ENCODE data around the gene TCF19. TPM values are rescaled to one million over a fixed set of nuclear protein-coding genes. Genes with fewer than 3 reads are reported as not detected.
"Not testable (repeated sequence)": the region's sequence is repeated elsewhere in the genome, so short reads cannot be mapped to it uniquely, and the experiment has no call there.

Gene TCF19
- total RNA-seq, 1 donor from 2014 or later = 8.5 TPM

DNA sequence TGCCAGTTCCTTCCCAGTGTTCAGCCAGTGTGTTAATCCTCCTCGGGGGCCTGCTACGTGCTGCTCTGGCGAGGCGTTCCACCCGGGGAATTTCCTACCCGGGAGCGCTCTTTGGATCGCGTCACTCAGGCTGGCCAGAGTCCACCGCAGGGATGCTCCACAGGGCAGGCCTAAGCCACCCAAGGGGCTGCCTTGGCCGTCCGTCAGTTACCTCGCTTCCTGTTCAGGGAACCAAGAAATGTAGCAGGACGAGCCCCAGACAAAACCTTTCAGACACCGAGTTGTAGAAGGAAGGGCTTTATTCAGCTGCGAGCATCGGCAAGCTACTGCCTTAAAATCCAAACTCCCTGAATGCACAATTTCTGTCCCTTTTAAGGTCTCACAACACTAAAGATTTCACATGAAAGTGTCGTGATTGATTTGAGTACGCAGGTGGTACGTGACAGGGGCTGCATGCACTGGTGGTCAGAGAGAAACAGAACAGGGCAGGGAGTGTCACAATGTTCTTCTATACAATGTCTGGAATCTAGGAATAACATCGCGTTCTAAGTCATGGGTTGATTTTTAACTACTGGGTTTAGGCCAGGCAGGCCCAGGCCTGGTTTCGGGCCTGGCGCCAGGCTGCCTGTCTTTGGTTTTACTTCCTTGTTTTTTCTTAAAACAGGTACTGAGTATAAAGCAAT, 27.8 kb downstream of the TCF19 start:
- H3K4me3 Mint-ChIP-seq = no peak overlapping the region
- TF ChIP-seq, protein P1, sequence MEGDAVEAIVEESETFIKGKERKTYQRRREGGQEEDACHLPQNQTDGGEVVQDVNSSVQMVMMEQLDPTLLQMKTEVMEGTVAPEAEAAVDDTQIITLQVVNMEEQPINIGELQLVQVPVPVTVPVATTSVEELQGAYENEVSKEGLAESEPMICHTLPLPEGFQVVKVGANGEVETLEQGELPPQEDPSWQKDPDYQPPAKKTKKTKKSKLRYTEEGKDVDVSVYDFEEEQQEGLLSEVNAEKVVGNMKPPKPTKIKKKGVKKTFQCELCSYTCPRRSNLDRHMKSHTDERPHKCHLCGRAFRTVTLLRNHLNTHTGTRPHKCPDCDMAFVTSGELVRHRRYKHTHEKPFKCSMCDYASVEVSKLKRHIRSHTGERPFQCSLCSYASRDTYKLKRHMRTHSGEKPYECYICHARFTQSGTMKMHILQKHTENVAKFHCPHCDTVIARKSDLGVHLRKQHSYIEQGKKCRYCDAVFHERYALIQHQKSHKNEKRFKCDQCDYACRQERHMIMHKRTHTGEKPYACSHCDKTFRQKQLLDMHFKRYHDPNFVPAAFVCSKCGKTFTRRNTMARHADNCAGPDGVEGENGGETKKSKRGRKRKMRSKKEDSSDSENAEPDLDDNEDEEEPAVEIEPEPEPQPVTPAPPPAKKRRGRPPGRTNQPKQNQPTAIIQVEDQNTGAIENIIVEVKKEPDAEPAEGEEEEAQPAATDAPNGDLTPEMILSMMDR (IDR thresholded peaks at IDR 0.05; ENCODE audit: unreplicated experiment) = no peak
- DNase-seq (ENCODE audit: low spot score in 2 of 2, unreplicated experiment in 2 of 2) = no peak
- H3K27ac Mint-ChIP-seq = no peak overlapping the region
- no peaks in the 10 kb centered on the region for H3K9me3 Mint-ChIP-seq
- H3K27me3 Mint-ChIP-seq (ENCODE audit: low read depth) = no peaks in the 10 kb centered on the region
- no peaks in the 10 kb centered on the region for H3K36me3 Mint-ChIP-seq
- no peaks in the 10 kb centered on the region for H3K4me1 Mint-ChIP-seq

DNA sequence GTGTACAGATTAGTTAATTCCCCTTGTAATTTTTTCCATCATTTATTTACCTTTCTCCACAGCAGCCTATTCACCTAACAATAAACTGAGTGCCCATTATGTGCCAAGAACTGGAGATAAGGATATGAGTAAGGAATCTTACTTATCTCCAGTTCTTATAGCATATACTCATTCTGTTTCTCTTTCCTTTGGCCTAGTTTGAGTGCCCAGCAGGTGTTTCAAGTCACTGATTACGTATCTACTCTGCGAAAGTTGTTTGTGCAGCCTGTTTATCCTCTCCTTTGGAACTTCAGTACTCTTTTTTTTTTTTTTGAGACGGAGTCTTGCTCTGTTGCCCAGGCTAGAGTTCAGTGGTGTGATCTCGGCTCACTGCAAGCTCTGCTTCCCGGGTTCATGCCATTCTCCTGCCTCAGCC, 29.4 kb downstream of the TCF19 start:
- H3K36me3 Mint-ChIP-seq = no peaks in the 10 kb centered on the region
- DNase-seq (ENCODE audit: low spot score in 2 of 2, unreplicated experiment in 2 of 2) = no peak
- H3K4me1 Mint-ChIP-seq = no peaks in the 10 kb centered on the region
- no peak overlapping the region for H3K4me3 Mint-ChIP-seq
- TF ChIP-seq, protein P1 (IDR thresholded peaks at IDR 0.05; ENCODE audit: unreplicated experiment) = no peak
- H3K27me3 Mint-ChIP-seq (ENCODE audit: low read depth) = no peaks in the 10 kb centered on the region
- no peaks in the 10 kb centered on the region for H3K9me3 Mint-ChIP-seq
- no peak overlapping the region for H3K27ac Mint-ChIP-seq

DNA sequence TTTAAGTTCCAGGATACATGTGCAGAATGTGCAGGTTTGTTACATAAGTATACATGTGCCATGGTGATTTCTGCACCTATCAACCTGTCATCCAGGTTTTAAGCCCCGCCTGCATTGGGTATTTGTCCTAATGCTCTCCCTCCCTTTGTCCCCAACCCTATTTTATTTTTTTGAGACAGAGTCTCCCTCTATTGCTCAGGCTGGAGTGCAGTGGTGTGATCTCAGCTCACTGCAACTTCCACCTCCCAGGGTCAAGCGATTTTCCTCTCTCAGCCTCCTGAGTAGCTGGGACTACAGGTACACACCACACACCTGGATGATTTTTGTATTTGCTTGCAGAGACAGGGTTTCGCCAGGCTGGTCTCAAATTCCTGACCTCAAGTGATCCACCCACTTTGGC, 30.8 kb downstream of the TCF19 start:
- not testable (repeated sequence) for H3K4me1 Mint-ChIP-seq; H3K27ac Mint-ChIP-seq; H3K36me3 Mint-ChIP-seq; H3K4me3 Mint-ChIP-seq; DNase-seq (ENCODE audit: low spot score in 2 of 2, unreplicated experiment in 2 of 2); H3K27me3 Mint-ChIP-seq (ENCODE audit: low read depth); H3K9me3 Mint-ChIP-seq

DNA sequence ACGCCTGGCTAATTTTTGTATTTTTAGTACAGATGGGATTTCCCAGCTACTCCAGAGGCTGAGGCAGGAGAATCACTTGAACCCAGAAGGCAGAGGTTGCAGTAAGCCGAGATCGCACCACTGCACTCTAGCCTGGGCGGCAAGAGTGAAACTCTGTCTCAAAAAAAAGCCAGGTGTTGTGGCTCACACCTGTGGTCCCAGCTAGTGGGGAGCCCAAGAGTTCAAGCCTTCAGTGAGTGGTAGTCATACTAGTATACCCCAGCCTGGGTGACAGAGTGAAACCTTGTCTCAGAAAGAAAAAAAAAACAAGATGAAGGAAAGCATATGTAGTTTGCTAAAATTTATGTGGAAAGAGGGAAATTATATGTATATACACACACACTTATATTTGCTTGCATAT, 32.1 kb downstream of the TCF19 start:
- H3K9me3 Mint-ChIP-seq = no peaks in the 10 kb centered on the region
- H3K36me3 Mint-ChIP-seq = no peaks in the 10 kb centered on the region
- no peaks in the 10 kb centered on the region for H3K4me1 Mint-ChIP-seq
- TF ChIP-seq, protein P1 (IDR thresholded peaks at IDR 0.05; ENCODE audit: unreplicated experiment) = no peak
- no peak overlapping the region for H3K27ac Mint-ChIP-seq
- no peak for DNase-seq (ENCODE audit: low spot score in 2 of 2, unreplicated experiment in 2 of 2)
- no peak overlapping the region for H3K4me3 Mint-ChIP-seq
- H3K27me3 Mint-ChIP-seq (ENCODE audit: low read depth) = no peaks in the 10 kb centered on the region

DNA sequence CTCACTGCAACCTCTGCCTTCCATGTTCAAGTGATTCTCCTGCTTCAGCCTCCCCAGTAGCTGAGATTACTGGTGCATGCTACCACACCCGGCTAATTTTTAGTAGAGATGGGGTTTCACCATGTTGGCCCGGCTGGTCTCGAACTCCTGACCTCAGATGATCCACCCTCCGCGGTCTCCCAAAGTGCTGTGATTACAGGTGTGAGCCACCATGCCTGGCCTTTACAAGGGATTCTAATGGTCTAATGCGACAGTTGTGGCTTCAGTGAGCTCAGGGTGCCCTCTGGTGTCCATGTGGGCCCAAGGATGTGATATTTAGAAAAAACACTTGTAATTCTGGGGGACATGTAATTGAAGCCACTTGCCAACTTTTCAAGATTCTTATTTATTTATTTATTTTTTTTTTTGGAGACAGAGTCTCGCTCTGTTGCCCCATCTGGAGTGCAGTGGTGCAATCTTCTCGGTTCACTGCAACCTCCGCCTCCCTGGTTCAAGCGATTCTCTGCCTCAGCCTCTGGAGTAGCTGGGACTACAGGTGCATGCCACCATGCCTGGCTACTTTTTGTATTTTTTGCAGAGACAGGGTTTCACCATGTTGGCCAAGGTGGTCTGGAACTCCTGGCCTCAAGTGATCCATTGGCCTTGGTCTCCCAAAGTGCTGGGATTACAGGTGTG, 34.2 kb downstream of the TCF19 start:
- not testable (repeated sequence) for H3K4me3 Mint-ChIP-seq

DNA sequence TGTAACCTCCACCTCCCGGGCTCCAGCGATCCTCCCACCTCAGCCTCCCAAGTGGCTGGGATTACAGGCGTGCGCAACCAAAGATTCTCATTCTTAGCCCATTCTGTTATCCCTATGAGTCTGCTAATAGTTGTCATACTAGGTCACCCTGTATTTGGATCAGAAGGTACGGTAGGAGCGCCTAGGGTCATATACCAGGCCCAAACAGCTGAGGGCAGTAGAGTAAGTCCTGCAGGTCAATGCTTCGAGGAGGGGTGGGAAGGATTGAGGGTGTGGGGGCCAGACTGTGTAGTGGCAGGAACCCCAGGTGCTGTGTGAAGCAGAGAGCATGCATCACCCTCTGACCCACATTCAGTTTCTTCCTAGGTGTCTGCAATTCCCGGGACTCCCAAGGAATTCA, 34.8 kb downstream of the TCF19 start:
- Mint-ChIP-seq H3K4me1 (peaks cover 9% of the 10 kb centered on the region), H3K9me3 (no peaks in the 10 kb centered on the region)

More for the DNA sequence above, 34.2 kb downstream of the TCF19 start:
- H3K36me3 Mint-ChIP-seq; H3K27ac Mint-ChIP-seq; H3K27me3 Mint-ChIP-seq (ENCODE audit: low read depth); DNase-seq (ENCODE audit: low spot score in 2 of 2, unreplicated experiment in 2 of 2); H3K4me1 Mint-ChIP-seq; H3K9me3 Mint-ChIP-seq: not testable (repeated sequence)

More for the DNA sequence above, 34.8 kb downstream of the TCF19 start:
- Mint-ChIP-seq H3K27me3 (ENCODE audit: low read depth) (no peaks in the 10 kb centered on the region), H3K4me3 (no peak overlapping the region), H3K36me3 (peaks cover 2% of the 10 kb centered on the region), H3K27ac (no peak overlapping the region)
- DNase-seq (ENCODE audit: low spot score in 2 of 2, unreplicated experiment in 2 of 2) = no peak
- TF ChIP-seq, protein P1 (IDR thresholded peaks at IDR 0.05; ENCODE audit: unreplicated experiment) = no peak

Data from mesothelial cell of epicardium (in vitro differentiated cells).